K562 (cell line): ENCODE data around the gene FOXA3. TPM values are rescaled to one million over a fixed set of nuclear protein-coding genes. Genes with fewer than 3 reads are reported as not detected.

Source experiments
- AFF1 ChIP-seq, 2 experiments: fragments of 450-650 bp; IDR thresholded peaks; 2 replicates each; pipeline ENCODE4 v1.6.1; 2018; ENCODE audit warnings: mild to moderate bottlenecking in 2 of 2, low read depth in 1 of 2; ENCODE audit not compliant: partially characterized antibody in 2 of 2
- CHD1 ChIP-seq: fragments of 200-600 bp; sonication (generic); IDR thresholded peaks from one replicate; pipeline ENCODE4 v1.6.1; 2012; ENCODE audit warnings: mild to moderate bottlenecking, moderate library complexity, low read length, inconsistent platforms
- COPS2 ChIP-seq: fragments of 450-650 bp; conservative IDR thresholded peaks from 2 replicates; pipeline ENCODE4 v1.6.1; 2016; ENCODE audit warnings: mild to moderate bottlenecking, moderate library complexity
- DLX4 ChIP-seq: fragments of 250-450 bp; sonication (Bioruptor Pico); IDR thresholded peaks from 2 replicates; pipeline ENCODE4 v1.6.1; 2021; ENCODE audit warnings: mild to moderate bottlenecking
- FOXA1 ChIP-seq: fragments of 450-650 bp; IDR thresholded peaks from 2 replicates; pipeline ENCODE4 v1.6.1; 2016; ENCODE audit warnings: mild to moderate bottlenecking, borderline replicate concordance
- FOXK1 ChIP-seq: sonication (generic); formaldehyde crosslinking; IDR thresholded peaks from 2 replicates; pipeline ENCODE4 v1.8.0; 2022; ENCODE audit warnings: missing genetic modification reagents, mild to moderate bottlenecking, borderline replicate concordance
- MCM5 ChIP-seq: fragments of 450-650 bp; IDR thresholded peaks from 2 replicates; pipeline ENCODE4 v1.6.1; 2016; ENCODE audit warnings: low read depth
- MEF2A ChIP-seq: IDR thresholded peaks from 2 replicates; pipeline ENCODE4 v1.6.1; 2011; ENCODE audit warnings: low read depth, mild to moderate bottlenecking, low read length, moderate library complexity; ENCODE audit not compliant: control insufficient read depth
- NFRKB ChIP-seq: fragments of 450-650 bp; IDR thresholded peaks from 2 replicates; pipeline ENCODE4 v1.6.1; 2016; ENCODE audit warnings: low read depth
- RB1 ChIP-seq: fragments of 450-650 bp; IDR thresholded peaks from 2 replicates; pipeline ENCODE4 v1.6.1; 2017; ENCODE audit warnings: low read depth, mild to moderate bottlenecking
- SMAD4 ChIP-seq: fragments of 250-450 bp; sonication (Bioruptor Pico); conservative IDR thresholded peaks from 2 replicates; pipeline ENCODE4 v1.8.0; 2021; ENCODE audit warnings: inconsistent platforms, mild to moderate bottlenecking, moderate library complexity
- SP2 ChIP-seq: IDR thresholded peaks from 2 replicates; pipeline ENCODE4 v1.6.1; 2011; ENCODE audit warnings: mild to moderate bottlenecking, low read depth, low read length, moderate library complexity; ENCODE audit not compliant: poor library complexity, severe bottlenecking; ENCODE audit errors: extremely low read depth
- ZKSCAN1 ChIP-seq: fragments of 150-350 bp; IDR thresholded peaks from 2 replicates; pipeline ENCODE4 v1.6.1; 2016; ENCODE audit warnings: low read depth, low read length
- ZNF274 ChIP-seq: IDR thresholded peaks from 2 replicates; pipeline ENCODE4 v1.6.1; 2011; ENCODE audit warnings: low read depth, mild to moderate bottlenecking, low read length, moderate library complexity, borderline replicate concordance
- ZNF277 ChIP-seq: fragments of 250-450 bp; sonication (Bioruptor Pico); IDR thresholded peaks from 2 replicates; pipeline ENCODE4 v1.8.0; 2022; ENCODE audit warnings: inconsistent platforms, mild to moderate bottlenecking, moderate library complexity, borderline replicate concordance
- ZNF586 ChIP-seq: fragments of 450-650 bp; formaldehyde crosslinking; conservative IDR thresholded peaks from 2 replicates; pipeline ENCODE4 v1.4.0; 2020; ENCODE audit warnings: mild to moderate bottlenecking, moderate library complexity
- polyA plus RNA-seq, 8 experiments: library from polyadenylated mRNA; depleted of rRNA in 4 of 8; stranded (reverse) in 5 of 8; unstranded in 3 of 8; fragments of >200 nt; fragmentation: Nextera tagmentation in 2 of 8; fragmentation: Illumina TruSeq in 1 of 8; extraction: Ambion mirVana in 2 of 8; extraction: Trizol in 1 of 8; gene quantifications; 2 replicates each; pipeline versions ENCODE4 v1.2.1 to v1.2.3, GENCODE V29; 2011 to 2014; ENCODE audit warnings: inconsistent platforms in 1 of 8, missing spikeins in 1 of 8
- total RNA-seq, 7 experiments: library from RNA; depleted of rRNA in 6 of 7; stranded (reverse); fragments of >200 nt in 6 of 7; fragmentation: Illumina TruSeq in 2 of 7; extraction: Trizol in 2 of 7; gene quantifications; 2 replicates each; pipeline versions ENCODE4 v1.2.1 to v1.2.3, GENCODE V29; 2011 to 2021; ENCODE audit warnings: low replicate concordance in 1 of 7
- TF ChIP-seq, protein P1 (sequence below): fragments of 250-450 bp; sonication (Bioruptor Pico); IDR thresholded peaks from 2 replicates; pipeline ENCODE4 v1.4.0; 2020; ENCODE audit warnings: mild to moderate bottlenecking, moderate library complexity

Gene FOXA3
- total and polyA plus RNA-seq, 9 of the 15 experiments (the other 6 are each of a cell fraction or from before 2014, with no cell fraction given), result 1.3 to 15.5 (median 4.7) TPM

GRCh38 chr19:45876411-45877197, 12.5 kb downstream of the FOXA3 start (continued):
- TF ChIP-seq NFRKB (peak; percentile 91), RB1 (peak; percentile 41; the same call in 1 of the 2 replicates), COPS2 (no peak), DLX4 (no peak), AFF1 (IDR thresholded peaks at IDR 0.05; ENCODE audit: low read depth in 1 of 2, partially characterized antibody in 2 of 2) (peak; percentile 18 to 63), ZKSCAN1 (no peak), ZNF586 (CRISPR knock-in tag) (no peak), MEF2A (no peak), CHD1 (no peak), SP2 (no peak), MCM5 (no peak), FOXK1 (CRISPR knock-in tag) (no peak), SMAD4 (CRISPR knock-in tag) (0 out of 2 replicates have a peak, but pooled peaks have one; percentile 61), FOXA1 (no peak), ZNF274 (no peak), ZNF277 (no peak)
- TF ChIP-seq, protein P1, sequence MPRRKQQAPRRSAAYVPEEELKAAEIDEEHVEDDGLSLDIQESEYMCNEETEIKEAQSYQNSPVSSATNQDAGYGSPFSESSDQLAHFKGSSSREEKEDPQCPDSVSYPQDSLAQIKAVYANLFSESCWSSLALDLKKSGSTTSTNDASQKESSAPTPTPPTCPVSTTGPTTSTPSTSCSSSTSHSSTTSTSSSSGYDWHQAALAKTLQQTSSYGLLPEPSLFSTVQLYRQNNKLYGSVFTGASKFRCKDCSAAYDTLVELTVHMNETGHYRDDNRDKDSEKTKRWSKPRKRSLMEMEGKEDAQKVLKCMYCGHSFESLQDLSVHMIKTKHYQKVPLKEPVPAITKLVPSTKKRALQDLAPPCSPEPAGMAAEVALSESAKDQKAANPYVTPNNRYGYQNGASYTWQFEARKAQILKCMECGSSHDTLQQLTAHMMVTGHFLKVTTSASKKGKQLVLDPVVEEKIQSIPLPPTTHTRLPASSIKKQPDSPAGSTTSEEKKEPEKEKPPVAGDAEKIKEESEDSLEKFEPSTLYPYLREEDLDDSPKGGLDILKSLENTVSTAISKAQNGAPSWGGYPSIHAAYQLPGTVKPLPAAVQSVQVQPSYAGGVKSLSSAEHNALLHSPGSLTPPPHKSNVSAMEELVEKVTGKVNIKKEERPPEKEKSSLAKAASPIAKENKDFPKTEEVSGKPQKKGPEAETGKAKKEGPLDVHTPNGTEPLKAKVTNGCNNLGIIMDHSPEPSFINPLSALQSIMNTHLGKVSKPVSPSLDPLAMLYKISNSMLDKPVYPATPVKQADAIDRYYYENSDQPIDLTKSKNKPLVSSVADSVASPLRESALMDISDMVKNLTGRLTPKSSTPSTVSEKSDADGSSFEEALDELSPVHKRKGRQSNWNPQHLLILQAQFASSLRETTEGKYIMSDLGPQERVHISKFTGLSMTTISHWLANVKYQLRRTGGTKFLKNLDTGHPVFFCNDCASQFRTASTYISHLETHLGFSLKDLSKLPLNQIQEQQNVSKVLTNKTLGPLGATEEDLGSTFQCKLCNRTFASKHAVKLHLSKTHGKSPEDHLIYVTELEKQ (CRISPR knock-in tag), result no peak
